HG02759 (cell line): Measurements from ENCODE around the gene ATG7.
"Not testable (repeated sequence)": the region's sequence is repeated elsewhere in the genome, so short reads cannot be mapped to it uniquely, and the experiment has no call there.

Source experiments
- ATAC-seq: cut with Tn5 transposase; IDR thresholded peaks from one replicate; pipeline ENCODE4 v1.9.1; 2021; ENCODE audit warnings: mild to moderate bottlenecking, moderate library complexity; ENCODE audit not compliant: unreplicated experiment

Gene ATG7

GRCh38 chr3:11455956-11456355 lies 183.8 kb downstream of the ATG7 start:
- ATAC-seq, result no peak

DNA sequence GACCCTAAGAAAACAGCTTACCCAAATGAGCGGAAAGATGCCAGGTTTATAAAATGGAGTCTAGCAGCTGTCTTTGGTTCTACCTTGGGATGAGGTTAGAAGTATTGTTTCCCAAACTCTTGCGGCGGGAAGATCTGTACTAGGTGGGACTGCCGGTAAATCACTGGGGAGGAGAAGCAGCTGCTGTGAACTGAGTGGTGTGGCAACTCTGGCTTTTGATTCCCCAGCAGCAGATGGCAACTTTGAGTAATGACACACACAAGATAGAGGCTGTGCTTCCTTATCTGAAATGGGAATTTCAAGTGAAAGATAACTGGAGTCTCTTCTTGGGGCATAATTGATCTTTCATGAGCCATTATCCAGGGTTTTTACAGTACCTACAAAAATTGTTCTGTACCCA lies 184.9 kb downstream of the ATG7 start:
- no peak for ATAC-seq

GRCh38 chr3:11459186-11459824 lies 187.1 kb downstream of the ATG7 start:
- ATAC-seq, result no peak

- ATAC-seq, result no peak
Observed at GRCh38 chr3:11461226-11461625, 189.0 kb downstream of the ATG7 start.

GRCh38 chr3:11462673-11463072 lies 190.5 kb downstream of the ATG7 start:
- not testable (repeated sequence) for ATAC-seq

DNA sequence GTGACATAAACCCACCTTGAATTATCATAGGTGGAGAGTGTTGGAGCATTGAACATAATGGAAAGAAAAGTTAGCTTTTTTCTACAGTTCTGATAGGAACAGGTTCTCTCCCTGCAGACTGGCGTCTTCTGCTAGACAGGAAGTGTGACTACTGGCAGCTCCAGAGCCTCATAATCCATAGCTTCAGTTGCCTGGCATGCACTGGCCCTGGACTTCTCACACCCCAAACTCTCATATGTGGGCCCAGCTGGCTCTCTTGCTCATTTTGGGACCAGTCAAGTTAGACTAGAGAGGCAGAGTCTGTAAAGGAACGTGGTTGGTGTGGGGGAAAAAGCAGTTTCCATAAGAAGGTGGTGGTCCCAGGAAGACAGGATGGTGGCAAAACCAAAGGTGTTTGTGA lies 191.4 kb downstream of the ATG7 start:
- no peak for ATAC-seq

GRCh38 chr3:11464356-11464755 lies 192.2 kb downstream of the ATG7 start:
- ATAC-seq, result no peak

GRCh38 chr3:11465744-11466616 lies 193.8 kb downstream of the ATG7 start:
- ATAC-seq, result no peak

GRCh38 chr3:11467875-11468274 lies 195.7 kb downstream of the ATG7 start:
- ATAC-seq, result no peak

DNA sequence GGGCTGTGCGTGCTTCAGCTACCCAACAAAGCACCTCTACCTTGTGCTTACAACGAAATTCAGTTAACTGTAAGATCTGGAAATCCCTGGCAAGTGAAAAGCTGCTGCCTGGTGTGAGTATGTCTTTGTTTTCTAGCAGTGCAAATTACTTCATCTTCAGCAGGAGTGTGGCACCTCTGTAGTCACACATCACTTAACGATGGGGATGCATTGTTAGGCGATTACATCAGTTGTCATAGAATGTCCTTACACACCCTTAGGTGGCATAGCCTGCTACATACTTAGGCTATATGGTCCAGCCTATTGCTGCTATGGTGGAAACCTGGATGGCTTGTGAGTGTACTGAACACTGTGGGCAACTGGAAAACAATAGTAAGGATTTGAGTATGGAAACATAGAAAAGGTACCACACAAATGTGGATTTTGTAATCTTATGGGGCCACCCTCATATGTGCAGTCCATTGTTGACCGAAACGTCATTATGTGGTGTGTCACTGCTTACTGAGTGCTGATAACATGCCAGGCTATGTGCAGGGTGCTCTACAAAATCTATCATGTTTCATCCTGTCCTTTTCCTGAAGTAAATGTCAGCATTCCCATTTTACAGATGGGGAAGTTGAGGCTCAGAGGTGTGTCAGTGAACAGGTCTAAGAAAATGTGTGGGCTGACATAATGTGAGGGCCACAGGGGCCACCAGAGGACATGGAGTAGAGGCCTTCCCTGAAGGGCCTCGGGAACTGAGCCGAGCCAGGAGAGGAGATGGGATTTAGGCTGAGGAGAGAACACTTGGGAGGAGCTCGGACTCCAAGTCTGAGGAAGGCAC lies 198.0 kb downstream of the ATG7 start:
- ATAC-seq, result no peak

DNA sequence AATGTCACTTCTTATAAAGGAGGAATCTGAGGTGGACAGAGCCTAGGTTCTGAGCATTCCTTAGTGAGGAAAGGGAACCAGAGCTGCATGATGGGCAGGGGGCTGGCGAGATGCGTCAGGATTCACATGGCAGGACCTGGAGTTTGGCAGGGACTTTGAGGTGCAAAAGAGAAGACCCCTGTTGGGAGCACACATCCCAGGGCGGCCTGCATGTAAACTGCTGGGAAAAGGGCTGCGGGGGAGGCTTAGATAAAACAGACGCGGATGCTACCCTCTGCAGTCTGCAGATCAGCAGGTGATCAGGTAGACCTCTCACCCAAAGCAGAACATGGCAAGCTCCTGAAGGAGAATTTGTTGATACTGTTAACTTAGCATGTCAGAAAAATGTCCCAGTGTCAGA lies 203.1 kb downstream of the ATG7 start:
- ATAC-seq, result no peak

DNA sequence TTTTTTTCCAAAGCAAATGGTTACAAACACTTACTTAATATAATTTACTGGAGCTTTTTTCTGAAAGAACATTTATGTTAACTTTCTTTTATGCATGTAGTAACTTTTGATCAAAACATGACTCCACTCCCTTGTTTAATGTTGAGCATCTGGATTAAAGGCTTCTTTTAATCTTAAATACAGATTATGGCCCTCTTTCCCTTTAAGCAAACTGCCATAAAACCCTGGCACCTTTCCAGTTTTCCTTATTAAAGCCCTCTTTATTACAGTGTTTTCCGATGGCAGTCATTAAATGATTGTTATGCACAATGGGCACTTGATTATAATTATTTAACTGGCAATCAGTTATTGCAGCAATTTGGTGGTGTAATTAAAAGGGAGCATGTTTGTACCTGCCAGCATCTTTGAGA lies 204.5 kb downstream of the ATG7 start:
- no peak for ATAC-seq

- ATAC-seq, result no peak
Observed at GRCh38 chr3:11477407-11477911, 205.3 kb downstream of the ATG7 start.

DNA sequence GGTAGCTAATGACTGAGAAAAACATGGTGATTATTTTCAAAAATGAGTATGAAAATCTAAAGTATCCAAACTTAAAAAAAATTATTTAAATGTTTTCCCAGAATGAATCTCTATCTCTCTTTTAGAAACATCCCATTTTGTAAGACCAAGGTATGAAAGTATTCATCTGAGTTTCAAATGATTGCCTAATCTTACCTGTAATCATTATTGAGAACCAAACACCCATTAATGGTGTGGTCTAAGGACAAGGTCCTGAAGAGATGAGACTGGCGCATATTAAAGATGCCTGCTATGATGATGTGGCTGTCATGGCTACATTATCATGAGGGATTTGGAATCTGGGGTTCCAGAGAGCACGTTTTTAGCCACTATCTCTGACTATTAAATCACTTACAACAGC lies 206.0 kb downstream of the ATG7 start:
- no peak for ATAC-seq

- ATAC-seq, result no peak
Observed at GRCh38 chr3:11479221-11479620, 207.0 kb downstream of the ATG7 start.

GRCh38 chr3:11480663-11481298 lies 208.6 kb downstream of the ATG7 start:
- ATAC-seq, result no peak

GRCh38 chr3:11481556-11481955 lies 209.4 kb downstream of the ATG7 start:
- ATAC-seq, result no peak

GRCh38 chr3:11482021-11482420 lies 209.8 kb downstream of the ATG7 start:
- ATAC-seq, result no peak

DNA sequence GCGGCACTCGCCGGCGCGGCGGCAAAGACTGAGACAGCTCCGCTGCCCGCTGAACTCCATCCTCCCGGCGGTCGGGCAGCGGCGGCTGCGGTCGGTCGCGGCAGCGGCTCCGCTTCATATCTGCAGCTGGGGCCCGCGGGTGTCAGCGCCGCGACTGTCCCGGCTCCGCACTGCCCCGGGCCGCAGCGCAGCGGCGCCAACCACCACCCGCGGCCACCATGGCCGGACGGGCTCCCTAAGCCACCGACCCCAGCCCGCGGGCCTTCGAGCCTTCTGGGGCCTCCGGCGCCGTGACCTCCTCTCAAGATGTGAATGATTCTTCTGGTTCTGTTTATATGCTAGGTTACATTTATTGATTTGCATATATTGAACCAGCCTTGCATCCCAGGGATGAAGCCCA lies 216.2 kb downstream of the ATG7 start:
- ATAC-seq, result not testable (repeated sequence)

- no peak for ATAC-seq
Observed at GRCh38 chr3:11494131-11494916, 222.1 kb downstream of the ATG7 start.
